Peyer's patch (tissue), 4 donors: Measurements from ENCODE around the gene ARSK. TPM values are rescaled to one million over a fixed set of nuclear protein-coding genes. Genes with fewer than 3 reads are reported as not detected.

Source experiments
- DNase-seq, 3 donors: peaks; one replicate each; pipeline ENCODE4 v3.0.0-alpha.2; 2017 to 2019
- H3K27ac ChIP-seq, 4 donors: fragments of 200-600 bp; sonication (generic); one replicate each; pipeline ENCODE4 v1.5.1; 2016 to 2019
- H3K27me3 ChIP-seq, 2 donors: fragments of 200-600 bp; sonication (generic); one replicate each; pipeline ENCODE4 v1.5.1; 2019
- H3K36me3 ChIP-seq, 3 donors: fragments of 200-600 bp; sonication (generic); one replicate each; pipeline ENCODE4 v1.5.1; 2016 to 2019
- H3K4me1 ChIP-seq, 4 donors: fragments of 200-600 bp; sonication (generic); one replicate each; pipeline ENCODE4 v1.5.1; 2016 to 2019
- H3K4me3 ChIP-seq, 4 donors: fragments of 200-600 bp; sonication (generic); 1 replicate in 3 of 4; 2 replicates in 1 of 4; pipeline ENCODE4 v1.5.1; 2016 to 2019; ENCODE audit warnings: mild to moderate bottlenecking in 1 of 4
- H3K9me3 ChIP-seq, 4 donors: fragments of 200-600 bp; sonication (generic); one replicate each; pipeline ENCODE4 v1.5.1; 2016 to 2019; ENCODE audit warnings: mild to moderate bottlenecking in 1 of 4
- POLR2A ChIP-seq, 2 donors: fragments of 450-650 bp; IDR thresholded peaks; one replicate each; pipeline ENCODE4 v1.5.1; 2017; ENCODE audit warnings: antibody characterized with exemption in 2 of 2, mild to moderate bottlenecking in 2 of 2, moderate library complexity in 2 of 2
- total RNA-seq, 4 donors: library from RNA; depleted of rRNA; stranded (reverse); fragments of >200 nt; gene quantifications; one replicate each; pipeline ENCODE4 v1.1.0, GENCODE V29; 2016
- TF ChIP-seq, protein P1 (sequence below), 6 experiments: fragments of 450-650 bp in 4 of 6; fragments of 200-600 bp in 2 of 6; sonication (generic) in 1 of 6; IDR thresholded peaks; one replicate each; pipeline ENCODE4 v1.5.1; 2017 to 2019; ENCODE audit warnings: antibody characterized with exemption in 6 of 6, mild to moderate bottlenecking in 3 of 6, moderate library complexity in 1 of 6

Gene ARSK
- total RNA-seq, 4 donors from 2014 or later: 0.76 to 6.6 (median 2.1) TPM

DNA sequence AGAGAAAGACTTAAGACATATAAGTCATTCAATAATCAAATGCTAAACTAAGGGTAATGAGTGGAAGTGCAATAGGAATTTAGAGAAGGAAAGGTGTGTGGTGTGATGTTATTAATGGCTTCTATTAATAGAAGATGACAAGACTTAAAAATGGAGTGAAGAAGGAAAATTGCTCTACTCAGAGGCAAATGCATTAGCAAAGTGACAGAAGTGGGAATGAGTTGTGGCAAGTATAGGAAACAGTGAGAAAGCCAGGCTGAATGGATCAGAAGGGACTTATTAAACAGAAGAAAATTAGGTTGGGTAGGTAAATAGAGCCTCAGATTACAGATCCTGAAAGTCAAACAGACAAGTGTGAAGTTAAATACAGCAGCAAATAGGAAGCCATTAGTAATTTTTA, 5.9 kb upstream of the ARSK start:
- Histone ChIP-seq H3K4me1 (peaks cover 0 to 8% (median 0%) of the 10 kb centered on the region in 4 donors), H3K9me3 (no peaks in the 10 kb centered on the region), H3K4me3 (no peak overlapping the region), H3K36me3 (peaks cover 0 to 41% (median 0%) of the 10 kb centered on the region in 3 donors), H3K27me3 (no peaks in the 10 kb centered on the region), H3K27ac (no peak overlapping the region)
- DNase-seq: no peak
- no peak for TF ChIP-seq POLR2A (IDR thresholded peaks at IDR 0.05)
- TF ChIP-seq, protein P1, sequence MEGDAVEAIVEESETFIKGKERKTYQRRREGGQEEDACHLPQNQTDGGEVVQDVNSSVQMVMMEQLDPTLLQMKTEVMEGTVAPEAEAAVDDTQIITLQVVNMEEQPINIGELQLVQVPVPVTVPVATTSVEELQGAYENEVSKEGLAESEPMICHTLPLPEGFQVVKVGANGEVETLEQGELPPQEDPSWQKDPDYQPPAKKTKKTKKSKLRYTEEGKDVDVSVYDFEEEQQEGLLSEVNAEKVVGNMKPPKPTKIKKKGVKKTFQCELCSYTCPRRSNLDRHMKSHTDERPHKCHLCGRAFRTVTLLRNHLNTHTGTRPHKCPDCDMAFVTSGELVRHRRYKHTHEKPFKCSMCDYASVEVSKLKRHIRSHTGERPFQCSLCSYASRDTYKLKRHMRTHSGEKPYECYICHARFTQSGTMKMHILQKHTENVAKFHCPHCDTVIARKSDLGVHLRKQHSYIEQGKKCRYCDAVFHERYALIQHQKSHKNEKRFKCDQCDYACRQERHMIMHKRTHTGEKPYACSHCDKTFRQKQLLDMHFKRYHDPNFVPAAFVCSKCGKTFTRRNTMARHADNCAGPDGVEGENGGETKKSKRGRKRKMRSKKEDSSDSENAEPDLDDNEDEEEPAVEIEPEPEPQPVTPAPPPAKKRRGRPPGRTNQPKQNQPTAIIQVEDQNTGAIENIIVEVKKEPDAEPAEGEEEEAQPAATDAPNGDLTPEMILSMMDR (IDR thresholded peaks at IDR 0.05): no peak

DNA sequence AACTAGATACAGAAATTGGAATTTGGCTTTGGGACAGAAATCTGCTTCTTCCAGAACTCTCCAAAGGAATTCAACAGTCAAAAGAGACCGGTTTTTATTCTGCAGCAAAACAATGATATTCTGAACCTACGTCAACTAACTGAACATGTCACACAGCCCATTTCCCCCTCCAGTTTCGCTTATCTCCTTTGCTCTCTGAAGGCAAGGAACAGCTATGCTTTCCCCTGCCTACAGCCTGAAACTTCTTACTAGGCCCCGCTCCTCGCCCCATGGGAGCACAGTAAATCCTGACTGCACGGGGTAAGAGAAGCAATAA, 612 bp upstream of the ARSK start:
- DNase-seq: no peak
- H3K4me1 ChIP-seq: peaks cover 0 to 8% (median 6%) of the 10 kb centered on the region in 4 donors

DNA sequence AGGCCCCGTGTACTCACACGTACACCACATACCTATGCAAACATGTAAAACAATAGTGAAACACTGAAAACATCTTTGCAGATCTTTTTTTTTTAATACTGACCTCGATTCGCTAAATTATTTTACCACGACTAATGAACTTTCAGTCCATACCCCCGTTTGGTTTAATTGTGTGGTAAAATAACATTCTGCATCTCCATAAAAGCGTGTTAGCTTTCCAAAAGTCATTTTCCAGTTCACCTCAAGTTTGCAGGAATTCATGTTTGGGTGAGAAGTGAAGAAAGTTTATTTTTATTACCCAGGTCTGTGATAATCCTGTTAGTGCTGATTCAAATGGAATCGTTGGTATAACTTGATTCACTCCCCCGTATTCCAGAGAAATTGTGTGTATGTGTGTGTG, 652 bp downstream of the ARSK start:
- no peaks in the 10 kb centered on the region for H3K9me3 ChIP-seq
- no peak for DNase-seq
- H3K4me1 ChIP-seq: peaks cover 0 to 8% (median 6%) of the 10 kb centered on the region in 4 donors
- TF ChIP-seq, protein P1 (IDR thresholded peaks at IDR 0.05): no peak
- no peak for TF ChIP-seq POLR2A (IDR thresholded peaks at IDR 0.05)
- no peaks in the 10 kb centered on the region for H3K27me3 ChIP-seq
- H3K36me3 ChIP-seq: no peaks in the 10 kb centered on the region
- H3K4me3 ChIP-seq: peak overlapping the region; percentile 67 to 90 (median 72)
- peak overlapping the region; percentile 79 to 93 (median 88) for H3K27ac ChIP-seq

More for the DNA sequence above, 612 bp upstream of the ARSK start:
- peak overlapping the region; percentile 79 to 93 (median 88) for H3K27ac ChIP-seq
- peak overlapping the region; percentile 67 to 90 (median 72) for H3K4me3 ChIP-seq
- H3K9me3 ChIP-seq: no peaks in the 10 kb centered on the region
- TF ChIP-seq POLR2A (IDR thresholded peaks at IDR 0.05): no peak
- TF ChIP-seq, protein P1 (IDR thresholded peaks at IDR 0.05): peak in 1 of 6 experiments; percentile 4
- no peaks in the 10 kb centered on the region for H3K27me3 ChIP-seq
- peaks cover 0 to 4% (median 0%) of the 10 kb centered on the region in 3 donors for H3K36me3 ChIP-seq

DNA sequence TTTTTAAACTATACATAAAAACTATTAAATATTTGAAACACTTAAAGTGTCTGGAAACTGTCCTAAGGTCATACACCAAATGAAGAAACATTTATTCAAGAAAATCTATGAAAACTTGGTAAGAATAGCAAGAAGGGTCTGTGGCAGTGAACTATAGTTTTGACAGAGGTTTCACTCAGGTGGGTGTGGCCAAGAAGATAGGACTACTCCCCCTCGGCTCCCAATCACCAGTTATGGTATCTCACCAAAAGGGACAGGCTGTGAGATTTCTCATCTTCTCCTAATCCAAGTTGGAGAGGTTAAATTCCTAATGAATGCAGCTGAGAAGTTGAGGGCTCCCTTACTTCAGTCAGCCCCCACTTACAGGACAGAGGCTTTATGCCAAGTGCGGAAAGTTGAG, 2.9 kb downstream of the ARSK start:
- no peak for DNase-seq
- Histone ChIP-seq H3K27ac (no peak overlapping the region), H3K4me3 (no peak overlapping the region), H3K4me1 (peaks cover 0 to 8% (median 6%) of the 10 kb centered on the region in 4 donors), H3K9me3 (no peaks in the 10 kb centered on the region), H3K36me3 (no peaks in the 10 kb centered on the region), H3K27me3 (no peaks in the 10 kb centered on the region)
- TF ChIP-seq, protein P1 (IDR thresholded peaks at IDR 0.05): no peak
- no peak for TF ChIP-seq POLR2A (IDR thresholded peaks at IDR 0.05)

DNA sequence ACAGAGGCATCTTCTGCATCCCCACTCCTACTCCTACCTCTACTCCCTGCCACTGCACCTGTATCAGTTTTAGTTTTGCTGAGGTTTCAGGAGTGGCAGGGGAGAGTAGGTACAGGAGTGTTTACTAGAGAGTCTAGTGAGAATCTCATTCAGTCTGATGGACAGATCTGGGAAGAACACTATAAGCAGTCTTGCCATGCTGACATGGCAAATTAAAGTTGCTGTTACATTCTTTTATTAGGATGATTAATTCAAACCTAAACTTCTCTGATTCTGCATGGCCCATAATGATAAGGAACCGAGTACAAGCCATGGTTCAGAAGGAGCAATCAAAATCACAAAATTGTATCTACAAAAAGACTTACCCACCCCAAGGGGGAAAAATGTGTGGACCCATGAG, 7.4 kb downstream of the ARSK start:
- no peaks in the 10 kb centered on the region for H3K4me1 ChIP-seq
- H3K4me3 ChIP-seq: no peak overlapping the region
- H3K36me3 ChIP-seq: no peaks in the 10 kb centered on the region
- H3K27me3 ChIP-seq: no peaks in the 10 kb centered on the region
- H3K9me3 ChIP-seq: no peaks in the 10 kb centered on the region
- H3K27ac ChIP-seq: no peak overlapping the region
- TF ChIP-seq, protein P1 (IDR thresholded peaks at IDR 0.05): no peak
- no peak for TF ChIP-seq POLR2A (IDR thresholded peaks at IDR 0.05)
- DNase-seq: no peak

DNA sequence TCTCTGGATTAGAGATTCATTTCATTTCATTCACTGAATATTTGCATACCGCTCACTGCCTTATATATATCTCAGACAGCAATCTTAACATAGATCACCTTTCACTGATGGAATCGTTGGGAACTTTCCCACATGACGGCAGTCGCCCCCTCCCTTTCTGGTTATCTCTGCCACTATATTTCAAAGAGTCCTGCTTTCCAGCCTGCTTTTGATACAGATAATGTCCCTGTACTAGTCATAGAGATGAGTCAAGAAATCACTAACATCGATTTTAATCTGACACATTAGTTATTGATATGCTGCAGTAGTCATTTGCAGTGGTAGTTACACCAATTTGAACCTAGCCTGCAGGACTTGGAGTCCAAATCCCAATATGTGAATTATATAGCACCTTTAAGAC, 8.5 kb downstream of the ARSK start:
- no peaks in the 10 kb centered on the region for H3K9me3 ChIP-seq
- H3K27me3 ChIP-seq: no peaks in the 10 kb centered on the region
- H3K36me3 ChIP-seq: no peaks in the 10 kb centered on the region
- DNase-seq: no peak
- no peak overlapping the region for H3K27ac ChIP-seq
- TF ChIP-seq, protein P1 (IDR thresholded peaks at IDR 0.05): no peak
- TF ChIP-seq POLR2A (IDR thresholded peaks at IDR 0.05): no peak
- H3K4me1 ChIP-seq: no peaks in the 10 kb centered on the region
- no peak overlapping the region for H3K4me3 ChIP-seq
